Stomach (tissue), 9 donors: ENCODE data around the gene SLC25A13. TPM values are rescaled to one million over a fixed set of nuclear protein-coding genes. Genes with fewer than 3 reads are reported as not detected.

Experiments
- DNase-seq, 2 donors: peaks; one replicate each; pipeline versions ENCODE4 v3.0.0 to v3.0.0-alpha.2; 2013 to 2019
- H3K27ac ChIP-seq, 5 donors: fragments of 200-600 bp in 4 of 5; sonication (generic) in 4 of 5; one replicate each; pipeline ENCODE4 v1.5.1; 2013 to 2019; ENCODE audit warnings: mild to moderate bottlenecking in 1 of 5, moderate library complexity in 1 of 5
- H3K27me3 ChIP-seq, 3 donors: fragments of 200-600 bp; sonication (generic); one replicate each; pipeline ENCODE4 v1.5.1; 2017 to 2019; ENCODE audit warnings: mixed run types in 1 of 3
- H3K36me3 ChIP-seq, 4 donors: fragments of 200-600 bp; sonication (generic); 1 replicate in 3 of 4; 2 replicates in 1 of 4; pipeline ENCODE4 v1.5.1; 2016 to 2019
- H3K4me1 ChIP-seq, 4 donors: fragments of 200-600 bp; sonication (generic); one replicate each; pipeline ENCODE4 v1.5.1; 2016 to 2019
- H3K4me3 ChIP-seq, 4 donors: fragments of 200-600 bp; sonication (generic) in 3 of 4; one replicate each; pipeline ENCODE4 v1.5.1; 2016 to 2019; ENCODE audit warnings: mild to moderate bottlenecking in 1 of 4
- H3K9me3 ChIP-seq, 4 donors: fragments of 200-600 bp; sonication (generic); one replicate each; pipeline ENCODE4 v1.5.1; 2016 to 2019
- EP300 ChIP-seq: sonication (generic); formaldehyde crosslinking; IDR thresholded peaks from one replicate; pipeline ENCODE4 v1.6.1; 2017; ENCODE audit warnings: antibody characterized with exemption
- POLR2A ChIP-seq, 4 donors: fragments of 450-650 bp; IDR thresholded peaks; one replicate each; pipeline ENCODE4 v1.6.1; 2016; ENCODE audit warnings: antibody characterized with exemption in 4 of 4, control low read depth in 2 of 4, mild to moderate bottlenecking in 1 of 4, moderate library complexity in 1 of 4
- POLR2AphosphoS5 ChIP-seq, 3 donors: sonication (generic); formaldehyde crosslinking; IDR thresholded peaks; one replicate each; pipeline ENCODE4 v1.6.1; 2016; ENCODE audit warnings: antibody characterized with exemption in 3 of 3
- WGBS, 5 donors: extraction: QIAGEN DNeasy Blood & Tissue Kit in 3 of 5; methylation state at CpG; one replicate each; pipeline versions ENCODE4 v1.1.5 to v1.1.7; 2013 to 2018; 5-methylcytosine and 5-hydroxymethylcytosine counted together
- intact Hi-C: fragments of 100-400 bp; cut with DNase I; formaldehyde crosslinking; loops from one replicate; pipeline ENCODE4 v1.15.1; 2023; ENCODE audit warnings: low total_unique reads
- polyA plus RNA-seq, 3 donors: library from polyadenylated mRNA; stranded (reverse); fragments of 200-250 nt; gene quantifications; one replicate each; pipeline ENCODE4 v1.2.3, GENCODE V29; 2013
- total RNA-seq, 5 donors: library from RNA; depleted of rRNA; stranded (reverse); fragments of >200 nt; gene quantifications; one replicate each; pipeline versions ENCODE4 v1.1.0 to v1.2.3, GENCODE V29; 2014 to 2016
- TF ChIP-seq, protein P1 (sequence below), 7 experiments: fragments of 450-650 bp in 4 of 7; fragments of 200-600 bp in 3 of 7; sonication (generic) in 3 of 7; IDR thresholded peaks; one replicate each; pipeline ENCODE4 v1.5.1; 2016 to 2019; ENCODE audit warnings: antibody characterized with exemption in 7 of 7, control low read depth in 2 of 7, mild to moderate bottlenecking in 1 of 7
- donor health status: healthy with polysubstance abuse.
- donor health status: Bipolar disorder and iron deficiency.
- donor health status: healthy.

Gene SLC25A13
- total and polyA plus RNA-seq, 8 donors: 4.1 to 72.0 (median 12.0) TPM

DNA sequence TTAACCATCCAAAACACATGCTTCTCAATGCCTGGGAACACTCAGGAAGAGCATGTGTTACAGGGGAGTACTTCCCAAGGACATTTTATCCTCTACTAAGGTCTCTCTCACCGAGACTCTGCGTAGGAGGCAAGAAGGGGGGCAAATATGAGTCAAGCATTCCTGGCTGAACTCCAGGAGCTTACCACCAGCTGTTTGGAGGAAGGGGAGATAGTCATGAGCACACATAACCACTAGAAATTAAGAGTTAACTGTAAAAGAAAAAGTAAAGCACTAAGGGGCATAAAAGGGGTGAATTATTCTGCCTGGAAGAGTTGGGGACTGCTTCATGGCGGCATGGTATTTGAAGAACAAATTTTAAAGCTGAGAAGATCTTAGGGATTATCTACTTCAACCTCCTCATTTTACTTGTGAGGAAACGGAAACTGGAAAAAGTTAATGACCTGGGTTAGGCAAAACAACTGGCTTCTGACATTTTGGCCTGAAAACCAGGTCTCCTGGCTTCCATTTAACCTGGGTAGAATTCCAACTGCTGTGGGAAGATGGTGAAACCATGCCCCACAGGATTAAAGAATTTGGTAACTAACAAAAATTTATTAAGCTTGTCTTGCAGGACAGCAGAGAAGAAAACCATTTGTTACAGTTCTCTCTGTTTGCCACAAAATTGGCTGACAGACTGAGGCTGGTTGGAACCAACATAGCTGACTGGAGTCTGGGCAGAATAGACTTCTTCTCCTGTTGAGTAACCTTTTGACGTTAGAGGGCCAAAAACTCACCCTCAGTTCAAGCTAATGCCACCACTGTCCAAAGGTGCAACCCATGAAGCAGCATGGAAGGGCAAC is 85.5 kb downstream of the SLC25A13 start:
- Histone ChIP-seq H3K27me3 (no peaks in the 10 kb centered on the region), H3K27ac (peak overlapping the region in 4 of 5 donors; percentile 2 to 27 (median 25)), H3K36me3 (peaks cover 0 to 25% (median 13%) of the 10 kb centered on the region in 4 donors), H3K4me3 (no peak overlapping the region), H3K4me1 (peaks cover 0 to 28% (median 12%) of the 10 kb centered on the region in 4 donors), H3K9me3 (no peaks in the 10 kb centered on the region)
- intact Hi-C loops: no loop called here
- WGBS, 5 donors: 46 to 73% (median 62%) methylated on average over 5 of the region's 5 CpGs
- TF ChIP-seq POLR2AphosphoS5 (IDR thresholded peaks at IDR 0.05) (peak in 2 of 3 donors; percentile 16 to 43), EP300 (no peak), POLR2A (IDR thresholded peaks at IDR 0.05) (no peak)
- TF ChIP-seq, protein P1, sequence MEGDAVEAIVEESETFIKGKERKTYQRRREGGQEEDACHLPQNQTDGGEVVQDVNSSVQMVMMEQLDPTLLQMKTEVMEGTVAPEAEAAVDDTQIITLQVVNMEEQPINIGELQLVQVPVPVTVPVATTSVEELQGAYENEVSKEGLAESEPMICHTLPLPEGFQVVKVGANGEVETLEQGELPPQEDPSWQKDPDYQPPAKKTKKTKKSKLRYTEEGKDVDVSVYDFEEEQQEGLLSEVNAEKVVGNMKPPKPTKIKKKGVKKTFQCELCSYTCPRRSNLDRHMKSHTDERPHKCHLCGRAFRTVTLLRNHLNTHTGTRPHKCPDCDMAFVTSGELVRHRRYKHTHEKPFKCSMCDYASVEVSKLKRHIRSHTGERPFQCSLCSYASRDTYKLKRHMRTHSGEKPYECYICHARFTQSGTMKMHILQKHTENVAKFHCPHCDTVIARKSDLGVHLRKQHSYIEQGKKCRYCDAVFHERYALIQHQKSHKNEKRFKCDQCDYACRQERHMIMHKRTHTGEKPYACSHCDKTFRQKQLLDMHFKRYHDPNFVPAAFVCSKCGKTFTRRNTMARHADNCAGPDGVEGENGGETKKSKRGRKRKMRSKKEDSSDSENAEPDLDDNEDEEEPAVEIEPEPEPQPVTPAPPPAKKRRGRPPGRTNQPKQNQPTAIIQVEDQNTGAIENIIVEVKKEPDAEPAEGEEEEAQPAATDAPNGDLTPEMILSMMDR (IDR thresholded peaks at IDR 0.05): no peak
- peak in 1 of 2 donors; percentile 72 for DNase-seq

DNA sequence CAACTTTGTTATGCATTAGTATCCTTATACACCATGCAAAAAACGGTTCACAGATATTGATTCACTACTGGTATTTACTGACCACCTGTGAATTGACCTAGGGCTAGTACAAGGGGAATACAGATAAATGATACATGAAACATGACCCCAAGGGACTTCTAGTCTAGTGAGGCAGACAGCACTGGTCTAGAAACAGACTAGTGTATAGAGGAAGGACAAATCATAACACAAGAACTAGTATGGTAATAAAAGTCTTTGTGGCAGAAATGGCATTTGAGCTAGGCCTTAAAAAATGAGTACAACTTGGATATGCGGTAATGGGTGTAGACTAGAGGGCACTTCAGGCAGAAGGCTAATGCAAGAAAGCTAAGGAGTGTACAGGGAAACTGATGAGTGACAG is 86.6 kb downstream of the SLC25A13 start:
- peak overlapping the region in 3 of 5 donors; percentile 24 to 27 (median 26) for H3K27ac ChIP-seq
- no peak for DNase-seq
- 57 to 77% (median 61%) methylated on average over 2 of the region's 2 CpGs for WGBS, 5 donors
- intact Hi-C loops: no loop called here
- no peak overlapping the region for H3K4me3 ChIP-seq
- H3K36me3 ChIP-seq: peaks cover 0 to 30% (median 13%) of the 10 kb centered on the region in 4 donors
- no peaks in the 10 kb centered on the region for H3K27me3 ChIP-seq
- no peaks in the 10 kb centered on the region for H3K9me3 ChIP-seq
- TF ChIP-seq EP300 (no peak), POLR2A (IDR thresholded peaks at IDR 0.05) (no peak)
- TF ChIP-seq, protein P1 (IDR thresholded peaks at IDR 0.05): no peak
- H3K4me1 ChIP-seq: peaks cover 0 to 27% (median 12%) of the 10 kb centered on the region in 4 donors

DNA sequence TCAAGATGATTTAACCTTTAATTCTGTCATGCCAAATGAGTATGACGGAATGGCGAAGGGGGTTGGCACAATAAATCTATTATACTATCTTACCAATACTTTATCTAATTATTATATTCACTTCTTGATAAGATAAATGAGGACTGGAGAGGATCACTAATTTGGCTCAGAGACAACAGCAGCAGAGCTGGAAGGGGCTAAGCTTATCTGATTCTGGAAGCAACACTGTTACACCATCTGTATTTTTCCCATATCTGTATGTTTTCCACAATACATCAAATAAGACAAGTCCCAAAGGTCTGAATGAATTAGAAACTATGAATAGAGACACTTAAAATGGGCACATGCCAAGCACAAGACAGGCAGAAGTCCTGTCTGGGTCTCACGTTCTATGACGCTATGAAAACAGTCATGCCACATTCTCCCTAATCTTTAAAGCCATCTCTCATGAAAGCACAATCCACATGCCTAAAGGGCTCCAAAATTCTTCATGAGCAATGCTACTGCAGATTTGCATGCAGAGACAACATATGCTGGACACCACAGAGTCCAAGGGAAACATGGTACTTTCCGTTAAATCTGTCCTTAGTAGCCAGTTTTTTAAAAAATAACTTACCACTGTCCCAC is 88.3 kb downstream of the SLC25A13 start:
- intact Hi-C loops: no loop called here
- no peak overlapping the region for H3K4me3 ChIP-seq

DNA sequence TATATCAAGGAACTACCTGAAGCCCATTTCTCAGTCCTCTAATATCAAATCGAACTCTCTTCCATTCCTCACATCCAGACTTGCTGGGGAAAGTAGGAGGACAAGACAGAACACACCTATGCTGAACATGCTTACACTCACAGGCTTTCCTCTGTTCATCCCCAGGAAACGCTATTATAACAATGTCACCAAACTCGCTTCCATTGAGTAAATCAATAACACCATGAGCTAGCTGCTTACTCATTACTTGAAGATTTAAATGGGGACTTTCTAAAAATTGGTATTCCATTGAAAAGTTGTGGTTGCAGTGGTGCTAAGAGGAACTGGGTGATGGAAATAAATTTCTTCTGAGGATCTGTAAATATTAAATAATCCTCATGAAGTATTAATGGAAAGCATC is 88.8 kb downstream of the SLC25A13 start:
- Histone ChIP-seq H3K4me1 (peaks cover 0 to 19% (median 12%) of the 10 kb centered on the region in 4 donors), H3K4me3 (no peak overlapping the region), H3K27ac (no peak overlapping the region), H3K36me3 (peaks cover 0 to 47% (median 27%) of the 10 kb centered on the region in 4 donors), H3K9me3 (peaks cover 0 to 5% (median 0%) of the 10 kb centered on the region in 4 donors), H3K27me3 (no peaks in the 10 kb centered on the region)
- TF ChIP-seq POLR2AphosphoS5 (IDR thresholded peaks at IDR 0.05): no peak
- no peak for TF ChIP-seq POLR2A (IDR thresholded peaks at IDR 0.05)
- TF ChIP-seq EP300: no peak
- TF ChIP-seq, protein P1 (IDR thresholded peaks at IDR 0.05): no peak
- DNase-seq: no peak
- intact Hi-C loops: no loop called here
- WGBS, 5 donors: 88 to 94% (median 93%) methylated on average over 3 of the region's 3 CpGs

More for the DNA sequence above, 88.3 kb downstream of the SLC25A13 start:
- no peak for DNase-seq
- WGBS, 5 donors: 94 to 98% (median 95%) methylated on average over 5 of the region's 5 CpGs
- H3K27ac ChIP-seq: no peak overlapping the region
- TF ChIP-seq, protein P1 (IDR thresholded peaks at IDR 0.05): no peak
- no peak for TF ChIP-seq POLR2AphosphoS5 (IDR thresholded peaks at IDR 0.05)
- no peak for TF ChIP-seq POLR2A (IDR thresholded peaks at IDR 0.05)
- no peak for TF ChIP-seq EP300
- H3K36me3 ChIP-seq: peaks cover 0 to 43% (median 23%) of the 10 kb centered on the region in 4 donors
- peaks cover 0 to 19% (median 12%) of the 10 kb centered on the region in 4 donors for H3K4me1 ChIP-seq
- peaks cover 0 to 3% (median 0%) of the 10 kb centered on the region in 4 donors for H3K9me3 ChIP-seq
- no peaks in the 10 kb centered on the region for H3K27me3 ChIP-seq
